HEK293 (cell line): Measurements from ENCODE around the gene AJM1.
"Not testable (repeated sequence)": the region's sequence is repeated elsewhere in the genome, so short reads cannot be mapped to it uniquely, and the experiment has no call there.

ENCODE experiments used
- CTCF ChIA-PET: fragments of 350-600 bp; formaldehyde crosslinking; extraction: SDS; loops from one replicate; lab custom pipeline; 2021; ENCODE audit warnings: antibody characterized with exemption; lab: Yijun Ruan, JAX
- POLR2A ChIA-PET: fragments of 300-600 bp; formaldehyde crosslinking; extraction: SDS; loops from one replicate; lab custom pipeline; 2020; ENCODE audit warnings: antibody characterized with exemption, inconsistent platforms; lab: Yijun Ruan, JAX
- H3K27ac ChIP-seq: fragments of 200-500 bp; sonication (Bioruptor generic); 2 replicates; pipeline ENCODE4 v1.5.1; 2014; ENCODE audit warnings: low read depth, low read length, control low read depth, inconsistent platforms; ENCODE audit errors: extremely low read depth
- H3K36me3 ChIP-seq, 2 experiments: fragments of 200-500 bp in 1 of 2; sonication (Bioruptor generic) in 1 of 2; 1 replicate in 1 of 2; 2 replicates in 1 of 2; pipeline ENCODE4 v1.5.1; 2014 to 2017; ENCODE audit warnings: inconsistent platforms in 2 of 2, low read length in 2 of 2; ENCODE audit not compliant: control insufficient read depth in 2 of 2, insufficient read depth in 1 of 2
- H3K4me1 ChIP-seq: fragments of 200-500 bp; sonication (Bioruptor generic); 2 replicates; pipeline ENCODE4 v1.5.1; 2014; ENCODE audit warnings: mild to moderate bottlenecking, low read length, inconsistent platforms; ENCODE audit not compliant: control insufficient read depth, insufficient read depth
- H3K4me3 ChIP-seq: 2 replicates; pipeline ENCODE4 v1.5.1; 2011; ENCODE audit warnings: low read depth, mild to moderate bottlenecking, control low read depth, low read length, moderate library complexity
- H3K9me3 ChIP-seq: fragments of 200-500 bp; sonication (Bioruptor generic); 2 replicates; pipeline ENCODE4 v1.5.1; 2014; ENCODE audit warnings: low read depth, low read length, inconsistent platforms; ENCODE audit not compliant: control insufficient read depth, insufficient read depth
- KLF1 ChIP-seq: fragments of 450-650 bp; formaldehyde crosslinking; IDR thresholded peaks from 2 replicates; pipeline ENCODE4 v1.5.1; 2016; ENCODE audit warnings: missing biosample characterization, missing genetic modification characterization
- ZNF449 ChIP-seq: fragments of 450-650 bp; formaldehyde crosslinking; IDR thresholded peaks from 2 replicates; pipeline ENCODE4 v1.5.1; 2017; ENCODE audit warnings: missing biosample characterization, mild to moderate bottlenecking, missing genetic modification characterization, moderate library complexity
- ZNF692 ChIP-seq: fragments of 450-650 bp; formaldehyde crosslinking; IDR thresholded peaks from 2 replicates; pipeline ENCODE4 v1.5.1; 2016; ENCODE audit warnings: missing biosample characterization, missing genetic modification characterization
- ZNF837 ChIP-seq: fragments of 450-650 bp; formaldehyde crosslinking; IDR thresholded peaks from 2 replicates; pipeline ENCODE4 v1.5.1; 2016; ENCODE audit warnings: missing biosample characterization, missing genetic modification characterization
- TF ChIP-seq, protein P1 (sequence below): fragments of 450-650 bp; formaldehyde crosslinking; IDR thresholded peaks from 2 replicates; pipeline ENCODE4 v1.5.1; 2016; ENCODE audit warnings: missing biosample characterization, missing genetic modification characterization
- TF ChIP-seq, protein P2 (sequence below): fragments of 450-650 bp; formaldehyde crosslinking; IDR thresholded peaks from 2 replicates; pipeline ENCODE4 v1.5.1; 2016; ENCODE audit warnings: missing biosample characterization, missing genetic modification characterization
- TF ChIP-seq, protein P3 (sequence below): fragments of 450-650 bp; formaldehyde crosslinking; IDR thresholded peaks from 2 replicates; pipeline ENCODE4 v1.5.1; 2016; ENCODE audit warnings: missing biosample characterization, missing genetic modification characterization, borderline replicate concordance
- TF ChIP-seq, protein P4 (sequence below): fragments of 450-650 bp; formaldehyde crosslinking; IDR thresholded peaks from 2 replicates; pipeline ENCODE4 v1.5.1; 2016; ENCODE audit warnings: missing biosample characterization, missing genetic modification characterization

Gene AJM1

GRCh38 chr9:136841646-136842379, 465 bp upstream of the AJM1 start:
- CTCF ChIA-PET = interaction anchor here (0.5 to 3.6 kb wide), 32 partner anchors 8 to 534 kb away, joined by 3 to 27 read pairs (median 4); partner anchors contain the start of genes C8G, LCN15, MAMDC4 and TMEM141
- H3K4me3 ChIP-seq, H3K9me3 ChIP-seq, H3K4me1 ChIP-seq: not testable (repeated sequence)
- Histone ChIP-seq H3K36me3 (peaks cover 0 to 31% of the 10 kb centered on the region in 2 experiments; a peak in 2 of 3 replicates), H3K27ac (peak overlapping the region; percentile 3; the same call in 1 of the 2 replicates)
- POLR2A ChIA-PET = interaction anchor here (0.6 to 3.7 kb wide), 12 partner anchors 17 to 382 kb away, joined by 3 to 17 read pairs (median 3); partner anchors contain the start of genes CLIC3, RABL6, TMEM141 and TRAF2
- TF ChIP-seq ZNF692 (tag by site-specific recombination) (0 out of 2 replicates have a peak, but pooled peaks have one; percentile 17), KLF1 (tag by site-specific recombination) (0 out of 2 replicates have a peak, but pooled peaks have one; percentile 5), ZNF837 (tag by site-specific recombination) (peak; percentile 23; the same call in 1 of the 2 replicates), ZNF449 (tag by site-specific recombination) (0 out of 2 replicates have a peak, but pooled peaks have one; percentile 2)
- TF ChIP-seq, protein P1, sequence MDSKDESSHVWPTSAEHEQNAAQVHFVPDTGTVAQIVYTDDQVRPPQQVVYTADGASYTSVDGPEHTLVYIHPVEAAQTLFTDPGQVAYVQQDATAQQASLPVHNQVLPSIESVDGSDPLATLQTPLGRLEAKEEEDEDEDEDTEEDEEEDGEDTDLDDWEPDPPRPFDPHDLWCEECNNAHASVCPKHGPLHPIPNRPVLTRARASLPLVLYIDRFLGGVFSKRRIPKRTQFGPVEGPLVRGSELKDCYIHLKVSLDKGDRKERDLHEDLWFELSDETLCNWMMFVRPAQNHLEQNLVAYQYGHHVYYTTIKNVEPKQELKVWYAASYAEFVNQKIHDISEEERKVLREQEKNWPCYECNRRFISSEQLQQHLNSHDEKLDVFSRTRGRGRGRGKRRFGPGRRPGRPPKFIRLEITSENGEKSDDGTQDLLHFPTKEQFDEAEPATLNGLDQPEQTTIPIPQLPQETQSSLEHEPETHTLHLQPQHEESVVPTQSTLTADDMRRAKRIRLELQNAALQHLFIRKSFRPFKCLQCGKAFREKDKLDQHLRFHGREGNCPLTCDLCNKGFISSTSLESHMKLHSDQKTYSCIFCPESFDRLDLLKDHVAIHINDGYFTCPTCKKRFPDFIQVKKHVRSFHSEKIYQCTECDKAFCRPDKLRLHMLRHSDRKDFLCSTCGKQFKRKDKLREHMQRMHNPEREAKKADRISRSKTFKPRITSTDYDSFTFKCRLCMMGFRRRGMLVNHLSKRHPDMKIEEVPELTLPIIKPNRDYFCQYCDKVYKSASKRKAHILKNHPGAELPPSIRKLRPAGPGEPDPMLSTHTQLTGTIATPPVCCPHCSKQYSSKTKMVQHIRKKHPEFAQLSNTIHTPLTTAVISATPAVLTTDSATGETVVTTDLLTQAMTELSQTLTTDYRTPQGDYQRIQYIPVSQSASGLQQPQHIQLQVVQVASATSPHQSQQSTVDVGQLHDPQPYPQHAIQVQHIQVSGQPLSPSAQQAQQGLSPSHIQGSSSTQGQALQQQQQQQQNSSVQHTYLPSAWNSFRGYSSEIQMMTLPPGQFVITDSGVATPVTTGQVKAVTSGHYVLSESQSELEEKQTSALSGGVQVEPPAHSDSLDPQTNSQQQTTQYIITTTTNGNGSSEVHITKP (tag by site-specific recombination) = peak; percentile 85
- TF ChIP-seq, protein P2, sequence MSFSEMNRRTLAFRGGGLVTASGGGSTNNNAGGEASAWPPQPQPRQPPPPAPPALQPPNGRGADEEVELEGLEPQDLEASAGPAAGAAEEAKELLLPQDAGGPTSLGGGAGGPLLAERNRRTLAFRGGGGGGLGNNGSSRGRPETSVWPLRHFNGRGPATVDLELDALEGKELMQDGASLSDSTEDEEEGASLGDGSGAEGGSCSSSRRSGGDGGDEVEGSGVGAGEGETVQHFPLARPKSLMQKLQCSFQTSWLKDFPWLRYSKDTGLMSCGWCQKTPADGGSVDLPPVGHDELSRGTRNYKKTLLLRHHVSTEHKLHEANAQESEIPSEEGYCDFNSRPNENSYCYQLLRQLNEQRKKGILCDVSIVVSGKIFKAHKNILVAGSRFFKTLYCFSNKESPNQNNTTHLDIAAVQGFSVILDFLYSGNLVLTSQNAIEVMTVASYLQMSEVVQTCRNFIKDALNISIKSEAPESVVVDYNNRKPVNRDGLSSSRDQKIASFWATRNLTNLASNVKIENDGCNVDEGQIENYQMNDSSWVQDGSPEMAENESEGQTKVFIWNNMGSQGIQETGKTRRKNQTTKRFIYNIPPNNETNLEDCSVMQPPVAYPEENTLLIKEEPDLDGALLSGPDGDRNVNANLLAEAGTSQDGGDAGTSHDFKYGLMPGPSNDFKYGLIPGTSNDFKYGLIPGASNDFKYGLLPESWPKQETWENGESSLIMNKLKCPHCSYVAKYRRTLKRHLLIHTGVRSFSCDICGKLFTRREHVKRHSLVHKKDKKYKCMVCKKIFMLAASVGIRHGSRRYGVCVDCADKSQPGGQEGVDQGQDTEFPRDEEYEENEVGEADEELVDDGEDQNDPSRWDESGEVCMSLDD = peak; percentile 66
- TF ChIP-seq, protein P3, sequence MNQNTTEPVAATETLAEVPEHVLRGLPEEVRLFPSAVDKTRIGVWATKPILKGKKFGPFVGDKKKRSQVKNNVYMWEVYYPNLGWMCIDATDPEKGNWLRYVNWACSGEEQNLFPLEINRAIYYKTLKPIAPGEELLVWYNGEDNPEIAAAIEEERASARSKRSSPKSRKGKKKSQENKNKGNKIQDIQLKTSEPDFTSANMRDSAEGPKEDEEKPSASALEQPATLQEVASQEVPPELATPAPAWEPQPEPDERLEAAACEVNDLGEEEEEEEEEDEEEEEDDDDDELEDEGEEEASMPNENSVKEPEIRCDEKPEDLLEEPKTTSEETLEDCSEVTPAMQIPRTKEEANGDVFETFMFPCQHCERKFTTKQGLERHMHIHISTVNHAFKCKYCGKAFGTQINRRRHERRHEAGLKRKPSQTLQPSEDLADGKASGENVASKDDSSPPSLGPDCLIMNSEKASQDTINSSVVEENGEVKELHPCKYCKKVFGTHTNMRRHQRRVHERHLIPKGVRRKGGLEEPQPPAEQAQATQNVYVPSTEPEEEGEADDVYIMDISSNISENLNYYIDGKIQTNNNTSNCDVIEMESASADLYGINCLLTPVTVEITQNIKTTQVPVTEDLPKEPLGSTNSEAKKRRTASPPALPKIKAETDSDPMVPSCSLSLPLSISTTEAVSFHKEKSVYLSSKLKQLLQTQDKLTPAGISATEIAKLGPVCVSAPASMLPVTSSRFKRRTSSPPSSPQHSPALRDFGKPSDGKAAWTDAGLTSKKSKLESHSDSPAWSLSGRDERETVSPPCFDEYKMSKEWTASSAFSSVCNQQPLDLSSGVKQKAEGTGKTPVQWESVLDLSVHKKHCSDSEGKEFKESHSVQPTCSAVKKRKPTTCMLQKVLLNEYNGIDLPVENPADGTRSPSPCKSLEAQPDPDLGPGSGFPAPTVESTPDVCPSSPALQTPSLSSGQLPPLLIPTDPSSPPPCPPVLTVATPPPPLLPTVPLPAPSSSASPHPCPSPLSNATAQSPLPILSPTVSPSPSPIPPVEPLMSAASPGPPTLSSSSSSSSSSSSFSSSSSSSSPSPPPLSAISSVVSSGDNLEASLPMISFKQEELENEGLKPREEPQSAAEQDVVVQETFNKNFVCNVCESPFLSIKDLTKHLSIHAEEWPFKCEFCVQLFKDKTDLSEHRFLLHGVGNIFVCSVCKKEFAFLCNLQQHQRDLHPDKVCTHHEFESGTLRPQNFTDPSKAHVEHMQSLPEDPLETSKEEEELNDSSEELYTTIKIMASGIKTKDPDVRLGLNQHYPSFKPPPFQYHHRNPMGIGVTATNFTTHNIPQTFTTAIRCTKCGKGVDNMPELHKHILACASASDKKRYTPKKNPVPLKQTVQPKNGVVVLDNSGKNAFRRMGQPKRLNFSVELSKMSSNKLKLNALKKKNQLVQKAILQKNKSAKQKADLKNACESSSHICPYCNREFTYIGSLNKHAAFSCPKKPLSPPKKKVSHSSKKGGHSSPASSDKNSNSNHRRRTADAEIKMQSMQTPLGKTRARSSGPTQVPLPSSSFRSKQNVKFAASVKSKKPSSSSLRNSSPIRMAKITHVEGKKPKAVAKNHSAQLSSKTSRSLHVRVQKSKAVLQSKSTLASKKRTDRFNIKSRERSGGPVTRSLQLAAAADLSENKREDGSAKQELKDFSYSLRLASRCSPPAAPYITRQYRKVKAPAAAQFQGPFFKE (tag by site-specific recombination) = 0 out of 2 replicates have a peak, but pooled peaks have one; percentile 20
- TF ChIP-seq, protein P4, sequence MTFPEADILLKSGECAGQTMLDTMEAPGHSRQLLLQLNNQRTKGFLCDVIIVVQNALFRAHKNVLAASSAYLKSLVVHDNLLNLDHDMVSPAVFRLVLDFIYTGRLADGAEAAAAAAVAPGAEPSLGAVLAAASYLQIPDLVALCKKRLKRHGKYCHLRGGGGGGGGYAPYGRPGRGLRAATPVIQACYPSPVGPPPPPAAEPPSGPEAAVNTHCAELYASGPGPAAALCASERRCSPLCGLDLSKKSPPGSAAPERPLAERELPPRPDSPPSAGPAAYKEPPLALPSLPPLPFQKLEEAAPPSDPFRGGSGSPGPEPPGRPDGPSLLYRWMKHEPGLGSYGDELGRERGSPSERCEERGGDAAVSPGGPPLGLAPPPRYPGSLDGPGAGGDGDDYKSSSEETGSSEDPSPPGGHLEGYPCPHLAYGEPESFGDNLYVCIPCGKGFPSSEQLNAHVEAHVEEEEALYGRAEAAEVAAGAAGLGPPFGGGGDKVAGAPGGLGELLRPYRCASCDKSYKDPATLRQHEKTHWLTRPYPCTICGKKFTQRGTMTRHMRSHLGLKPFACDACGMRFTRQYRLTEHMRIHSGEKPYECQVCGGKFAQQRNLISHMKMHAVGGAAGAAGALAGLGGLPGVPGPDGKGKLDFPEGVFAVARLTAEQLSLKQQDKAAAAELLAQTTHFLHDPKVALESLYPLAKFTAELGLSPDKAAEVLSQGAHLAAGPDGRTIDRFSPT (tag by site-specific recombination) = peak; percentile 53
